HEK293 (cell line): ENCODE measurements around the gene FSTL5.

Experiments used
- CTCF ChIP-seq: fragments of 450-650 bp; formaldehyde crosslinking; IDR thresholded peaks from 2 replicates; pipeline ENCODE4 v1.5.1; 2016; ENCODE audit warnings: missing biosample characterization, missing genetic modification characterization
- MEIS1 ChIP-seq: sonication (generic); formaldehyde crosslinking; IDR thresholded peaks from 2 replicates; pipeline ENCODE4 v1.8.1; 2022; ENCODE audit warnings: missing genetic modification reagents, mild to moderate bottlenecking, borderline replicate concordance
- YY1 ChIP-seq: fragments of 450-650 bp; formaldehyde crosslinking; IDR thresholded peaks from 2 replicates; pipeline ENCODE4 v1.5.1; 2018; ENCODE audit warnings: missing biosample characterization, missing genetic modification characterization
- ZBTB20 ChIP-seq: fragments of 450-650 bp; formaldehyde crosslinking; IDR thresholded peaks from 2 replicates; pipeline ENCODE4 v1.5.1; 2016; ENCODE audit warnings: missing biosample characterization, missing genetic modification characterization
- ZNF138 ChIP-seq: fragments of 450-650 bp; formaldehyde crosslinking; IDR thresholded peaks from 2 replicates; pipeline ENCODE4 v1.5.1; 2016; ENCODE audit warnings: missing biosample characterization, missing genetic modification characterization, borderline replicate concordance
- ZNF311 ChIP-seq: fragments of 450-650 bp; formaldehyde crosslinking; IDR thresholded peaks from 2 replicates; pipeline ENCODE4 v1.5.1; 2017; ENCODE audit warnings: missing biosample characterization, missing genetic modification characterization, borderline replicate concordance
- ZNF398 ChIP-seq: fragments of 450-650 bp; formaldehyde crosslinking; IDR thresholded peaks from 2 replicates; pipeline ENCODE4 v1.5.1; 2017; ENCODE audit warnings: missing biosample characterization, missing genetic modification characterization
- ZNF544 ChIP-seq: fragments of 450-650 bp; formaldehyde crosslinking; IDR thresholded peaks from 2 replicates; pipeline ENCODE4 v1.5.0; 2017; ENCODE audit warnings: missing biosample characterization, missing genetic modification characterization
- ZNF623 ChIP-seq: fragments of 450-650 bp; formaldehyde crosslinking; IDR thresholded peaks from 2 replicates; pipeline ENCODE4 v1.5.1; 2016; ENCODE audit warnings: missing biosample characterization, missing genetic modification characterization
- ZNF624 ChIP-seq: fragments of 450-650 bp; formaldehyde crosslinking; IDR thresholded peaks from 2 replicates; pipeline ENCODE4 v1.5.1; 2017; ENCODE audit warnings: missing biosample characterization, missing genetic modification characterization
- ZNF654 ChIP-seq: fragments of 450-650 bp; formaldehyde crosslinking; IDR thresholded peaks from 2 replicates; pipeline ENCODE4 v1.5.1; 2016; ENCODE audit warnings: low read depth, missing biosample characterization, missing genetic modification characterization
- ZNF792 ChIP-seq: fragments of 450-650 bp; formaldehyde crosslinking; IDR thresholded peaks from 2 replicates; pipeline ENCODE4 v1.5.1; 2016; ENCODE audit warnings: missing biosample characterization, missing genetic modification characterization
- TF ChIP-seq, protein P1 (sequence below): fragments of 450-650 bp; formaldehyde crosslinking; IDR thresholded peaks from 2 replicates; pipeline ENCODE4 v1.5.1; 2016; ENCODE audit warnings: missing biosample characterization, missing genetic modification characterization, borderline replicate concordance
- TF ChIP-seq, protein P2 (sequence below): fragments of 450-650 bp; formaldehyde crosslinking; IDR thresholded peaks from 2 replicates; pipeline ENCODE4 v1.5.1; 2016; ENCODE audit warnings: missing biosample characterization, missing genetic modification characterization, low read depth

GRCh38 chr4:161869511-161869910 is 294.3 kb downstream of the FSTL5 start:
- TF ChIP-seq CTCF (tag by site-specific recombination) (no peak), ZNF623 (tag by site-specific recombination) (no peak), ZBTB20 (tag by site-specific recombination) (no peak), YY1 (tag by site-specific recombination) (no peak), MEIS1 (CRISPR knock-in tag) (no peak), ZNF398 (tag by site-specific recombination) (no peak), ZNF138 (no peak), ZNF792 (tag by site-specific recombination) (no peak), ZNF311 (tag by site-specific recombination) (no peak), ZNF624 (tag by site-specific recombination) (no peak), ZNF654 (tag by site-specific recombination) (no peak), ZNF544 (tag by site-specific recombination) (no peak)
- TF ChIP-seq, protein P1, sequence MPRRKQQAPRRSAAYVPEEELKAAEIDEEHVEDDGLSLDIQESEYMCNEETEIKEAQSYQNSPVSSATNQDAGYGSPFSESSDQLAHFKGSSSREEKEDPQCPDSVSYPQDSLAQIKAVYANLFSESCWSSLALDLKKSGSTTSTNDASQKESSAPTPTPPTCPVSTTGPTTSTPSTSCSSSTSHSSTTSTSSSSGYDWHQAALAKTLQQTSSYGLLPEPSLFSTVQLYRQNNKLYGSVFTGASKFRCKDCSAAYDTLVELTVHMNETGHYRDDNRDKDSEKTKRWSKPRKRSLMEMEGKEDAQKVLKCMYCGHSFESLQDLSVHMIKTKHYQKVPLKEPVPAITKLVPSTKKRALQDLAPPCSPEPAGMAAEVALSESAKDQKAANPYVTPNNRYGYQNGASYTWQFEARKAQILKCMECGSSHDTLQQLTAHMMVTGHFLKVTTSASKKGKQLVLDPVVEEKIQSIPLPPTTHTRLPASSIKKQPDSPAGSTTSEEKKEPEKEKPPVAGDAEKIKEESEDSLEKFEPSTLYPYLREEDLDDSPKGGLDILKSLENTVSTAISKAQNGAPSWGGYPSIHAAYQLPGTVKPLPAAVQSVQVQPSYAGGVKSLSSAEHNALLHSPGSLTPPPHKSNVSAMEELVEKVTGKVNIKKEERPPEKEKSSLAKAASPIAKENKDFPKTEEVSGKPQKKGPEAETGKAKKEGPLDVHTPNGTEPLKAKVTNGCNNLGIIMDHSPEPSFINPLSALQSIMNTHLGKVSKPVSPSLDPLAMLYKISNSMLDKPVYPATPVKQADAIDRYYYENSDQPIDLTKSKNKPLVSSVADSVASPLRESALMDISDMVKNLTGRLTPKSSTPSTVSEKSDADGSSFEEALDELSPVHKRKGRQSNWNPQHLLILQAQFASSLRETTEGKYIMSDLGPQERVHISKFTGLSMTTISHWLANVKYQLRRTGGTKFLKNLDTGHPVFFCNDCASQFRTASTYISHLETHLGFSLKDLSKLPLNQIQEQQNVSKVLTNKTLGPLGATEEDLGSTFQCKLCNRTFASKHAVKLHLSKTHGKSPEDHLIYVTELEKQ = no peak
- TF ChIP-seq, protein P2, sequence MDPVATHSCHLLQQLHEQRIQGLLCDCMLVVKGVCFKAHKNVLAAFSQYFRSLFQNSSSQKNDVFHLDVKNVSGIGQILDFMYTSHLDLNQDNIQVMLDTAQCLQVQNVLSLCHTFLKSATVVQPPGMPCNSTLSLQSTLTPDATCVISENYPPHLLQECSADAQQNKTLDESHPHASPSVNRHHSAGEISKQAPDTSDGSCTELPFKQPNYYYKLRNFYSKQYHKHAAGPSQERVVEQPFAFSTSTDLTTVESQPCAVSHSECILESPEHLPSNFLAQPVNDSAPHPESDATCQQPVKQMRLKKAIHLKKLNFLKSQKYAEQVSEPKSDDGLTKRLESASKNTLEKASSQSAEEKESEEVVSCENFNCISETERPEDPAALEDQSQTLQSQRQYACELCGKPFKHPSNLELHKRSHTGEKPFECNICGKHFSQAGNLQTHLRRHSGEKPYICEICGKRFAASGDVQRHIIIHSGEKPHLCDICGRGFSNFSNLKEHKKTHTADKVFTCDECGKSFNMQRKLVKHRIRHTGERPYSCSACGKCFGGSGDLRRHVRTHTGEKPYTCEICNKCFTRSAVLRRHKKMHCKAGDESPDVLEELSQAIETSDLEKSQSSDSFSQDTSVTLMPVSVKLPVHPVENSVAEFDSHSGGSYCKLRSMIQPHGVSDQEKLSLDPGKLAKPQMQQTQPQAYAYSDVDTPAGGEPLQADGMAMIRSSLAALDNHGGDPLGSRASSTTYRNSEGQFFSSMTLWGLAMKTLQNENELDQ (tag by site-specific recombination) = no peak
